GM12801 (cell line): ENCODE measurements around the gene YIPF6.

ENCODE experiments used
- TF ChIP-seq, protein P1 (sequence below): IDR thresholded peaks from one replicate; pipeline ENCODE4 v1.5.1; 2011; ENCODE audit warnings: control low read depth; ENCODE audit not compliant: insufficient read length; ENCODE audit errors: extremely low read depth

Gene YIPF6

DNA sequence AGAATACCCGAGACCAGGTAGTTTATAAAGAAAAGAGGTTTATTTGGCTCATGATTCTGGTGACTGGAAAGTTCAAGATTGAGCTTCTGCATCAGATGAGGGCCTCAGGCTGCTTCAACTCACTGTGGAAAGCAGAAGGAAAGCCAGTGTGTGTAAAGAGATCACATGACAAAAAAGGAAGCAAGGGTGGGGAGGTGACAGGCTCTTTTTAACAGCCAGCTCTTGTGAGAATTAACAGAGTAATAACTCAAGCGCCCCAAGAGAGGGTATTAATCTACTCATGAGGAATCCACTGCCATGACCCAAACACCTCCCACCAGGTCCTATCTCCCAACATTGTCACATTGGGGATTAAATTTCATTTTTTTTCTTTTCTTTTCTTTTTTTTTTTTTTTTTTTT lies 6.3 kb upstream of the YIPF6 start:
- TF ChIP-seq, protein P1, sequence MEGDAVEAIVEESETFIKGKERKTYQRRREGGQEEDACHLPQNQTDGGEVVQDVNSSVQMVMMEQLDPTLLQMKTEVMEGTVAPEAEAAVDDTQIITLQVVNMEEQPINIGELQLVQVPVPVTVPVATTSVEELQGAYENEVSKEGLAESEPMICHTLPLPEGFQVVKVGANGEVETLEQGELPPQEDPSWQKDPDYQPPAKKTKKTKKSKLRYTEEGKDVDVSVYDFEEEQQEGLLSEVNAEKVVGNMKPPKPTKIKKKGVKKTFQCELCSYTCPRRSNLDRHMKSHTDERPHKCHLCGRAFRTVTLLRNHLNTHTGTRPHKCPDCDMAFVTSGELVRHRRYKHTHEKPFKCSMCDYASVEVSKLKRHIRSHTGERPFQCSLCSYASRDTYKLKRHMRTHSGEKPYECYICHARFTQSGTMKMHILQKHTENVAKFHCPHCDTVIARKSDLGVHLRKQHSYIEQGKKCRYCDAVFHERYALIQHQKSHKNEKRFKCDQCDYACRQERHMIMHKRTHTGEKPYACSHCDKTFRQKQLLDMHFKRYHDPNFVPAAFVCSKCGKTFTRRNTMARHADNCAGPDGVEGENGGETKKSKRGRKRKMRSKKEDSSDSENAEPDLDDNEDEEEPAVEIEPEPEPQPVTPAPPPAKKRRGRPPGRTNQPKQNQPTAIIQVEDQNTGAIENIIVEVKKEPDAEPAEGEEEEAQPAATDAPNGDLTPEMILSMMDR, result no peak

DNA sequence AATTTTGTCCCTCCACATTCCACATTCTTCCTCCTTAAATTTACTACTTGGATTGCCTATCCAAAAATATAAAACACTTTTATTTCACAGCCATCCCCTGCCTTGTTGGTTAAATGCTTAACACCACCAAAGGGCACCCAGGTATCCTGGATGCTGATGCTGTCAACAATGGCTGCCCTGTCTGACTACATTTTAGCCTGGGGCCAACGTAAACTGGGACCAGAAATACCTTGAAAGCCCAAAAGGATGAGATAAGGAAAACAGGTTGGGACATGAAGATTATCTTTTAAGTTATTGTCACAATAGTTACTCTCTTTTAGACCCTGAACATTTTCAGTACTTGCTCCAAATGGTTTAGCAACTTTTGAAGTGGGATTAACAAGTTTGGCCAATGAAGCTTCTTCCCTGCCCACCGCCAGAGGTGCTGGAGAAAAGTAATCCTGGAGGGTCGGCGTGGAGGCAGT lies 775 bp upstream of the YIPF6 start:
- TF ChIP-seq, protein P1, result no peak

DNA sequence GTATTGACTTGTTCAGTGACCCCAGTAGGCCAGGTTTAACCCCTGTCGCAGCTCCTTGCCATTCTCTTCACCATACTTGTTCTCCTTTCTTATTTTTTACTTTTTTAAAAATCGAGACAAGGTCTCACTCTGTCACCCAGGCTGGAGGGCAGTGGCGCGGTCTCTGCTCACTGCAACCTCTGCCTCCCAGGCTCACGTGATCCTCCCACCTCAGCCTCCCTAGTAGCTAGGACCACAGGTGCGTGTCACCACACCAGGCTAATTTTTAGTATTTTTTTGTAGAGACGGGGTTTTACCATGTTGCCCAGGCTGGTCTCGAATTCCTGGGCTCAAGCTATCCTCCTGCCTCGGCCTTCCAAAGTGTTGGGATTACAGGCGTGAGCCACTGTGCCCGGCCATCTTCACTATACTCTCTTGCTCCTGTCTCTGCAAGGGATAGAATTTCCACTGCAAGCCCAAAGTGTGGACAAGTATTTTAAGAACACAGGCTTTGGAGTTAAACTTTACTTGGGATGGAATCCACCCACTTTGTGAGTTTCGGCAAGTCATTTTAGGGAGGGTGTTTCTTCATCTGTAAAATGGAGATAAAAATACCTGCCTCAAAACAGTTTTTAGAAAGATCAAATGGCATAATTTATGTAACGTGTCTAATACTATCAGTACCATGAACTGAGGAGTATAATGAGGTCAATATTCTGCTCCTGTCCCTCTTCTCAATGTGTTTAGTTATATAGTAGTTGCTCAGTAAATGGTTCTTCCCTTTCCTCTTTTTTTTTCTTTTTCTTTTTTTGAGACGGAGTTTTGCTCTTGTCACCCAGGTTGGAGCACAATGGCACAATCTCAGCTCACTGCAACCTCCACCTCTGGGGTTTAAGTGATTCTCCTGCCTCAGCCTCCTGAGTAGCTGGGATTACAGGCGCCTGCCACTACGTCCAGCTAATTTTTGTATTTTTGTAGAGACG lies 973 bp downstream of the YIPF6 start:
- TF ChIP-seq, protein P1, result no peak

DNA sequence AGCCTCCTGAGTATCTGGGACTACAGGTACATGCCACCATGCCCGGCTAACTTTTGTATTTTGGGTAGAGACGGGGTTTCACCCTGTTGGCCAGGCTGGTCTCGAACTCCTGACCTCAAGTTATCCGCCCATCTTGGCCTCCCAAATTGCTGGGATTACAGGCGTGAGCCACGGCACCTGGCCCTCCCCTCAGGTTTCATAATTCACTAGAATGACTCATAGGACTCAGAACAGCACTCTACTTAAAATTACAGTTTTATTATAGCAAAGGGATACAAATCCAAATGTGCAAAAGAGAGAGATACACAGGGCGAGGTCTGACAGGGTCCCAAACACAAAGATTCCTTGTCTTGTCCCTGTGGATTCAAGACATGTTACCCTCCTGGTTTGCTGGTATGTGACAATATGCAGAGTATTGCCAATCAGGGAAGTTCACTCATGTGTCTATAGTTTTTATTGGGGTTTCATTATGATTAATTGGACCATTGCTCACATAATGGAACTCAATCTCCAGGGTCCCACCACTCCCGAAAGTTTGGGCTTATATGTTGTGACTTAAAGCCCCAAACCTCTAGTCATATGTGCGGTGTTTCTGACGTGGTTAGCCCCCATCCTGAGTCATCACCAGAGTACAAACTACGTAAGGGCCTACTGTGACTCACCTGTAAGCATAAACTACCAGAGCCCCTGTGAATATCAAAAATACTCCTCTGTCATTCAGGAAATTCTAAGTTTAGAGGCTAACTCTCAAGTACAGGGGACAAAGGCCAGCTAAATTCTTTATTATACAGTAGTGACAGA lies 5.2 kb downstream of the YIPF6 start:
- TF ChIP-seq, protein P1, result no peak

DNA sequence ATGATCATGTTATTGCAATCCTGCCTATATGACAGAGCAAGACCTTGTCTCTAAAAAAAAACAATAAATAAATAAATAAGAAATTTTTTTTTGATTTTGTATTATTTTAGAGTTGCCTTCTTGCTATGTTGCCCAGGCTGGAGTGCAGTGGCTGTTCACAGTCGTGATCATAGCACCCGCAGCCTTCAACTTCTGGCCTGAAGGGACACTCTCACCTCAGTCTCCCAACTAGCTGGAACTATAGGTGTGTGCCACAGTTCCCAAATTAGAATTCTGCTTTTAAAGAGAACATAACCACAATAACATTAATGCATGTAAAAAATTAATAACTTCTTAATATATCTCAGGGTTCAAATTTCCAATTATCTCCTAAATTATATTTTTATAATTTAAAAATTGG lies 7.8 kb downstream of the YIPF6 start:
- TF ChIP-seq, protein P1, result no peak

DNA sequence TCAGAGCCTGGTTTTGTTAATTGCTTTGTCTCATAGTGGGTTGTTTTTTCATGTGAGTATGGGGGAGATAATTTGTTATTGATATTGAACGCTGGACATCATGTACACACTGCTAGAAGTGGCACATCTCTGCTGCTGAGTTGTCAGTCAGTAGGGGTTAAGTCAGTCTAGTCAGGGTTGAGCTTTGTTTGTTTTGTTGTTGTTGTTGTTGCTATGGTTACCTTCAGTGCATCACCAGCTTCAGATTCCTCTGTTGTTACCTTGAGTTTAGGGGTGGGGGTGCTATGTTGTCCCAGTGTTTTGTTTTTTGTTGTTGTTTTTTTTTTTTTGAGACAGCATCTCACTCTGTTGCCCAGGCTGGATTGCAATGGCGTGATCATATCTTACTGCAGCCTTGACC lies 9.9 kb downstream of the YIPF6 start:
- TF ChIP-seq, protein P1, result no peak

DNA sequence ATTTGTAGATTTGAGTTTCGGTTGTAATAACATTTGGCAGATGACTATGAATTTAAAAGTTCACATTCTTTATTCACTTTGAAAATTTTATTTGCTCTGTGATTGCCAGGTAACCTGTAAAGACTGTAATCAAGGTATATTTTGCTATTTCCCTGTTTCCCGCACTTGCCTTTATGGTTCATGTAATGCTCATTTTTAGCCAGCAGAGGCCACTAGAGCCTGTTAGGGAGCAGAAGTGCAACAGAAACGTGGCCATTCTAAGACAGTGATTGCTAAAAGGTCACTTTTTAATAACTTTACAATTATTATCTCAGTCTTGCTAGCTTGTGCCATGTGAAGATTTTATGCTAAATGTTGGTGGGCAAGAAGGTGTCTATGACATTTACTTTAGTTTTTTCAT lies 12.4 kb downstream of the YIPF6 start:
- TF ChIP-seq, protein P1, result no peak
